Breast epithelium (tissue), 4 donors: Measurements from ENCODE around the gene ILK. TPM values are rescaled to one million over a fixed set of nuclear protein-coding genes. Genes with fewer than 3 reads are reported as not detected.

Experiments
- DNase-seq, 2 donors: peaks; one replicate each; pipeline ENCODE4 v3.0.0-alpha.2; 2019; ENCODE audit warnings: low spot score in 2 of 2
- H3K27ac ChIP-seq, 2 donors: fragments of 200-600 bp; sonication (generic) in 1 of 2; one replicate each; pipeline ENCODE4 v1.5.1; 2016 to 2019; ENCODE audit warnings: mild to moderate bottlenecking in 1 of 2
- H3K27me3 ChIP-seq, 2 donors: fragments of 200-600 bp; sonication (generic) in 1 of 2; one replicate each; pipeline versions ENCODE4 v1.5.1 to v1.6.0; 2017 to 2019; ENCODE audit warnings: control low read depth in 1 of 2, mild to moderate bottlenecking in 1 of 2
- H3K36me3 ChIP-seq: fragments of 200-600 bp; one replicate; pipeline ENCODE4 v1.5.1; 2019
- H3K4me1 ChIP-seq, 2 donors: fragments of 200-600 bp; sonication (generic); one replicate each; pipeline ENCODE4 v1.5.1; 2016 to 2019; ENCODE audit warnings: control low read depth in 1 of 2
- H3K4me3 ChIP-seq, 3 donors: fragments of 200-600 bp; sonication (generic); 1 replicate in 2 of 3; 2 replicates in 1 of 3; pipeline ENCODE4 v1.5.1; 2016 to 2019; ENCODE audit warnings: mild to moderate bottlenecking in 3 of 3, moderate library complexity in 2 of 3
- H3K9me3 ChIP-seq, 2 donors: fragments of 200-600 bp; sonication (generic) in 1 of 2; one replicate each; pipeline ENCODE4 v1.5.1; 2016 to 2019; ENCODE audit warnings: control low read depth in 1 of 2
- POLR2A ChIP-seq: fragments of 450-650 bp; IDR thresholded peaks from one replicate; pipeline ENCODE4 v1.6.1; 2016; ENCODE audit warnings: antibody characterized with exemption, mild to moderate bottlenecking, moderate library complexity
- POLR2AphosphoS5 ChIP-seq, 3 donors: sonication (generic); formaldehyde crosslinking; IDR thresholded peaks; one replicate each; pipeline ENCODE4 v1.6.1; 2017; ENCODE audit warnings: antibody characterized with exemption in 3 of 3
- intact Hi-C: fragments of 100-400 bp; cut with DNase I; formaldehyde crosslinking; loops from one replicate; pipeline ENCODE4 v1.15.1; 2023; ENCODE audit warnings: low total_unique reads
- total RNA-seq, 3 donors: library from RNA; depleted of rRNA; stranded (reverse); fragments of >200 nt; gene quantifications; one replicate each; pipeline ENCODE4 v1.1.0, GENCODE V29; 2016
- TF ChIP-seq, protein P1 (sequence below), 3 donors: fragments of 450-650 bp; IDR thresholded peaks; one replicate each; pipeline ENCODE4 v1.5.1; 2016 to 2017; ENCODE audit warnings: antibody characterized with exemption in 3 of 3, mild to moderate bottlenecking in 3 of 3, moderate library complexity in 3 of 3

ILK gene
- total RNA-seq, 3 donors from 2014 or later: 113 to 118 (median 113) TPM

DNA sequence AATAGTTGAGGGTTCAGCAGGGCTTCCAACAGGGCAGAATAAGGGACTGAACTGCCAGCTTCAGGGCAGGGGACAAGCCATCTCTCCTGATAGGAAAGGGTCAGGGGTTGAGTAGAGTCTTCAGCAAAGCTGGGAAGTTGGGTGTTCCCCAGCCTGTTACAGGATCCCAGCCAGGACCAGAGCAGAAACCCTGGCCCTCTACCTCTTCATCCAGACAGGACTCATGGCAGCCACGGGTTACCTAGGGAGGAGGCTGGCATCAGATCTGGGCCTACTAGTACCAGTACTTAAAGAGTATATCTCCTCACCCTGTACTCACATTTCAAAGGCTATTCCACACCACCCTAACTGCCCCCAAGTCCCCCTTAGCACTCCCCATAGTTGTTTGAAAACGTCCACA, 10.9 kb downstream of the ILK start:
- H3K4me3 ChIP-seq: no peak overlapping the region
- intact Hi-C loops: no loop called here
- TF ChIP-seq POLR2A (no peak), POLR2AphosphoS5 (IDR thresholded peaks at IDR 0.05) (no peak)
- TF ChIP-seq, protein P1, sequence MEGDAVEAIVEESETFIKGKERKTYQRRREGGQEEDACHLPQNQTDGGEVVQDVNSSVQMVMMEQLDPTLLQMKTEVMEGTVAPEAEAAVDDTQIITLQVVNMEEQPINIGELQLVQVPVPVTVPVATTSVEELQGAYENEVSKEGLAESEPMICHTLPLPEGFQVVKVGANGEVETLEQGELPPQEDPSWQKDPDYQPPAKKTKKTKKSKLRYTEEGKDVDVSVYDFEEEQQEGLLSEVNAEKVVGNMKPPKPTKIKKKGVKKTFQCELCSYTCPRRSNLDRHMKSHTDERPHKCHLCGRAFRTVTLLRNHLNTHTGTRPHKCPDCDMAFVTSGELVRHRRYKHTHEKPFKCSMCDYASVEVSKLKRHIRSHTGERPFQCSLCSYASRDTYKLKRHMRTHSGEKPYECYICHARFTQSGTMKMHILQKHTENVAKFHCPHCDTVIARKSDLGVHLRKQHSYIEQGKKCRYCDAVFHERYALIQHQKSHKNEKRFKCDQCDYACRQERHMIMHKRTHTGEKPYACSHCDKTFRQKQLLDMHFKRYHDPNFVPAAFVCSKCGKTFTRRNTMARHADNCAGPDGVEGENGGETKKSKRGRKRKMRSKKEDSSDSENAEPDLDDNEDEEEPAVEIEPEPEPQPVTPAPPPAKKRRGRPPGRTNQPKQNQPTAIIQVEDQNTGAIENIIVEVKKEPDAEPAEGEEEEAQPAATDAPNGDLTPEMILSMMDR (IDR thresholded peaks at IDR 0.05): no peak
- H3K27me3 ChIP-seq: no peaks in the 10 kb centered on the region
- no peaks in the 10 kb centered on the region for H3K4me1 ChIP-seq
- H3K27ac ChIP-seq: no peak overlapping the region
- no peak for DNase-seq
- peaks cover 4% of the 10 kb centered on the region for H3K36me3 ChIP-seq
- no peaks in the 10 kb centered on the region for H3K9me3 ChIP-seq

DNA sequence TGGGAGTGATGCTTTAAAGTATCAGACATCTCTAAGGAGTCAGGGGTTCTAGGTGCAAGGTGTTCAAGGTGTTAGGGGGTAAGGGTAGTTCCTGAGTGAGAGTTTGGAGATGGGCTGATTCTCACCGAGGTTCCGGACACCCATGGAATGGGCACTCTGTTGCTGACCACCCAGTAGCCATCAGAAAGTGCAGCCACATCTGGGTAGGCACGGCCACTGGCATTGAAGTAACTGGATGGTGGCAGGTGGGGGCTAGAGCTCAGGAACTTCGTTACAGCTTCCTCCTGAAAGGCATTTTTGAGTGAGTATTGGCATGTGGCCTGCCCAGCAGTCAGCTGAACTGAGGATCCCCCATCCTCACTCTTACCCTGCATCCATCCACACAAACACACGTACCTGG, 11.5 kb downstream of the ILK start:
- H3K4me1 ChIP-seq: no peaks in the 10 kb centered on the region

DNA sequence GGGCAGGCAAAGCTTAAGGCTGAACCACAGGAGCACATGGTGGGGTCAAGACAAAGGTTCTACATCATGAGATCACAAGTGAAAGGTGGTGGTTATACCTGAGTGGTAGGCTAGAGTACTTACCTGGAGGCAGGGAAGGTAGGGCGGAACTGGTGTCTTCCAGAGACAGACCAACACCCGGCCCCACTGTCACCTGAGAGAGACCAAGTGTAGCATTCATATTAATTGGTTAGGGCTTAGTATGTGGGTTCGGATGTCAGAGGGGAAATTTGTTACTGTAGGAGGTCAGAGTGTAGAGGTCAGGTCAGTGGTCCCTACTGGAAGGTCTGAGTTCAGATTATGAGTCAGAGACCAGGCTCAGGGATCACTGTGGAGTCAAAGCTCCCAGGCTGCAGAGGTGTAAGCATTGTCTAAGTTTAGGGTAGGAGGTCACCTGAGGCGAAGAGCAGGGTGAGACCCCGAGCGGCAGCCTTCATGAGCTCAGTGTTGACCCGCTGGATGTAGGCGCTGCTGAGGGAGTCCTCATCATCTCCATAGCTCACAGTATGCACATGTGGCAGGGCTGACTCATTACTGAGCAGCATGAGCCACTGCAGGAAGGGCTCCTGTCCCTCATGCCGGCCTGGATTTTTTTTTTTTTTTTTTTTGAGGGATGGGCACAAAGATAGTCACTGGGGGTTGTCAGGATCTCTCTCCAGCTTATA, 12.5 kb downstream of the ILK start:
- H3K4me1 ChIP-seq: no peaks in the 10 kb centered on the region
- intact Hi-C loops: no loop called here
- H3K9me3 ChIP-seq: no peaks in the 10 kb centered on the region
- DNase-seq: no peak
- H3K27me3 ChIP-seq: no peaks in the 10 kb centered on the region
- TF ChIP-seq POLR2AphosphoS5 (IDR thresholded peaks at IDR 0.05): no peak
- TF ChIP-seq, protein P1 (IDR thresholded peaks at IDR 0.05): no peak
- no peak for TF ChIP-seq POLR2A
- H3K36me3 ChIP-seq: no peaks in the 10 kb centered on the region
- H3K27ac ChIP-seq: no peak overlapping the region
- H3K4me3 ChIP-seq: no peak overlapping the region

More for the DNA sequence above, 11.5 kb downstream of the ILK start:
- TF ChIP-seq POLR2A (no peak), POLR2AphosphoS5 (IDR thresholded peaks at IDR 0.05) (no peak)
- TF ChIP-seq, protein P1 (IDR thresholded peaks at IDR 0.05): no peak
- no peak overlapping the region for H3K4me3 ChIP-seq
- peaks cover 4% of the 10 kb centered on the region for H3K36me3 ChIP-seq
- H3K27me3 ChIP-seq: no peaks in the 10 kb centered on the region
- H3K9me3 ChIP-seq: no peaks in the 10 kb centered on the region
- DNase-seq: no peak
- intact Hi-C loops: no loop called here
- no peak overlapping the region for H3K27ac ChIP-seq

DNA sequence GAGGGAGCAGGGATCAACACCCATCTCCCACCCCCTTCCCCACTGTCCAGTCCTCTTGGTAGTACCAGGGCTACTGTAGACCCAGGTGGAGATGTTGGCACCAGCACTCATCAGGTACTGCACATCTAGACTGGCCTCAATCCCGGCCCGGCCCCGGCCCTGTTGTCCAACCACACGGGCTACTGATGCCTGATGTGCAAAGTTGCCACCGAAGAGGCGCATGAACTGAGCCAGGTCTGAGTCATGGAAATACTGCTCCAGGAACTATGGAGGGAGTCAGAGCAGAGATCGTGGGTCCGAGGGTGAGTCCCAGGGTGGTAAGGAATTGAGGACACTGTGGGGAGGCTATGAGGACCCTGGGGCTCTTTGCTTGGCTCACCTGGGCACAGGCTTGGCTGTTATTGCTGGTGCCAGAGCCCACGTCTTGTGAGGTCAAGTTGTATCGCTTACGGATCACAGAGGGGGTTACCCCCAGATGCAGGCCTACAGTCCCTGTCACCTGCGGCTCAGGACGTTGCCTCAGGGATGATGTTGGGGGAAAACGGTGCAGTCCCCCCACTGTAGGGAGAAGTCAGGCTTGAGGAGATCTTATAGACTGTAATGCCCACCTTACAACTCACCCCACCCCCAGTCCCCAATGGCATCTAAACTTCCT, 13.1 kb downstream of the ILK start:
- Histone ChIP-seq H3K36me3 (no peaks in the 10 kb centered on the region), H3K9me3 (no peaks in the 10 kb centered on the region), H3K27ac (no peak overlapping the region), H3K27me3 (no peaks in the 10 kb centered on the region), H3K4me1 (no peaks in the 10 kb centered on the region), H3K4me3 (no peak overlapping the region)
- TF ChIP-seq POLR2A: no peak
- TF ChIP-seq, protein P1 (IDR thresholded peaks at IDR 0.05): no peak
- no peak for TF ChIP-seq POLR2AphosphoS5 (IDR thresholded peaks at IDR 0.05)
- no peak for DNase-seq
- intact Hi-C loops: no loop called here

DNA sequence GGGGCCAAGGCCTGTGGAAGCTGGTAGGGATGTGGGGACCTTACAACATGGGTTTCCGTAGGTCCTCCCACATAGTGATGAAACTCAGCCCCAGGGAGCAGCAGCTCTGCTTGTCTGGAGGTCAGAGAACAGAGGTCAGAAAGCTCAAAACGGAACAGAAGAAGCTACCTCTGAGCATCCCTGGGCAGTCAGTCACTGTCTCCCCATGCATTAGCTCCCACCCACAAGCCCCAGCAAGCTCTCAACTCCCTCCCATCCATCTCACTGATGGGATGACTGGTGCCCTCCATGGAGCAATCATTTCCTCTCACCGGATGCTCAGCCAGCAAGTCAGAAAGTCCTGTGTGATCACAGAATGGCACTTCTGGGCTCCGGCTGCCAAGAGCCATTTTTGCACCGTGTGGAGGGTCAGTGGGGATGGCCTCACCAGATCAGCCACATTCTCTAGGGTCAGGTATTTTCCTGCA, 13.8 kb downstream of the ILK start:
- Histone ChIP-seq H3K36me3 (no peaks in the 10 kb centered on the region), H3K9me3 (no peaks in the 10 kb centered on the region), H3K27me3 (no peaks in the 10 kb centered on the region), H3K4me3 (peak overlapping the region in 1 of 3 donors; percentile 71), H3K4me1 (no peaks in the 10 kb centered on the region), H3K27ac (peak overlapping the region; percentile 25 to 43)
- intact Hi-C loops: no loop called here
- DNase-seq: no peak
- TF ChIP-seq POLR2AphosphoS5 (IDR thresholded peaks at IDR 0.05): no peak
- TF ChIP-seq, protein P1 (IDR thresholded peaks at IDR 0.05): no peak
- no peak for TF ChIP-seq POLR2A
